Subcutaneous adipose tissue (tissue), 4 donors: ENCODE results near the gene MOGAT3. TPM values are rescaled to one million over a fixed set of nuclear protein-coding genes. Genes with fewer than 3 reads are reported as not detected.

ENCODE experiments used
- CTCF ChIP-seq: fragments of 450-650 bp; IDR thresholded peaks from one replicate; pipeline ENCODE4 v1.5.1; 2016; ENCODE audit warnings: low read depth, mild to moderate bottlenecking, control low read depth, antibody characterized with exemption, moderate library complexity
- total RNA-seq, 4 donors: library from RNA; depleted of rRNA; stranded (reverse); fragments of >200 nt; gene quantifications; one replicate each; pipeline ENCODE4 v1.1.0, GENCODE V29; 2016

Gene MOGAT3
- total RNA-seq, 4 donors from 2014 or later, result not detected

GRCh38 chr7:101169110-101169837 is 31.6 kb downstream of the MOGAT3 start:
- no peak for TF ChIP-seq CTCF

GRCh38 chr7:101168412-101169049 is 32.3 kb downstream of the MOGAT3 start:
- no peak for TF ChIP-seq CTCF

- no peak for TF ChIP-seq CTCF
Measured at GRCh38 chr7:101167645-101168411, 33.0 kb downstream of the MOGAT3 start.

- TF ChIP-seq CTCF, result no peak
Measured at GRCh38 chr7:101166909-101167644, 33.8 kb downstream of the MOGAT3 start.

GRCh38 chr7:101166648-101166908 is 34.3 kb downstream of the MOGAT3 start:
- TF ChIP-seq CTCF, result no peak

- no peak for TF ChIP-seq CTCF
Measured at GRCh38 chr7:101165958-101166647, 34.7 kb downstream of the MOGAT3 start.
